NCI-H2171 (cell line): ENCODE measurements around the gene TIAM2.

Experiments used
- DNase-seq: peaks from one replicate; lab custom pipeline; 2025; lab: John Stamatoyannopoulos, UW

The TIAM2 gene

DNA sequence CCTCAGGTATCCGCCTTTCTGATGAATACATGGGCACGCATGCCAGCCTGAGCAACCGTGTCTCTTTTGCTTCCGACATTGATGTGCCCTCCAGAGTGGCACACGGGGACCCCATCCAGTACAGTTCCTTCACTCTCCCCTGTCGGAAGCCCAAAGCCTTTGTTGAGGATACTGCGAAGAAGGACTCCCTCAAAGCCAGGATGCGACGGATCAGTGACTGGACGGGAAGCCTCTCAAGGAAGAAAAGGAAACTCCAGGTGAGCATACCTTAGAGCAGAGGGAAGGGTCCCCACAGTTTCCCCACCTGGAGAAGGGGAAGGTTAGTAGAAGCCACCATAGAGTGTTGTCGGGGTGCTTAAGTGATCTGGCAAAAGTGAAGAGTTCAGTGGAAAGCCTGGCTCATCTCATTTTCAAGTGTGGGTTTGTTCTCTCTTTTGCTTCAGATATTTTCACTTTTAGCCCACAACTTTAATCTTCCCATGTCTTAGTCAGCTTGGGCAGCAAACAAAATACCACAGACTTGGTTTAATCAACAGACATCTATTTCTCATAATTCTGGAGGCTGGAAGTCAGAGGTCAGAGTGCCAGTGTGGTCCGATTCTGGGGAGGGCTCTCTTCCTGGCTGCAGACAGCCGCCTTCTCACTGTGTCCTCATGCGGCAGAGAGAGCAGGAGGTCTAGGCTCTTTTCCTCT is 135.2 kb downstream of the TIAM2 start:
- no peak for DNase-seq

DNA sequence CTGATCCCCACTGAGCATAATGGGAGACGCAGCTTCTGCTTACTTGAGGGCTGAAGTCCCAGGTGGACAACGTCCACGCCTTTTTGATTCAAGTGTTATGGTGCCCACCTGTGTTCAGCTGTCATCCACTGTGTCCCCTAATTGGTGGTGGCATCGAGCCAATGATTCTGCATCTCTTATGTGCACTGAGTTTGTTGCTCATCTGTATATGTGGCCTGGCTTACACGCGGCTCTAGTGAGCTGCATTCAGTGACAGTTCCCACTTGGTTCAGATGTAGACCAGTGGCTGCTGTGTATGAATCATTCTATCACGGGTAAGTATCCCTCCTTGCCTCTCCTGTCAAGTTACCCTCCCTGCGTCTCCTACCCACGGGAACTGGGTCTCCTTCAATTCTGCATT is 137.5 kb downstream of the TIAM2 start:
- no peak for DNase-seq

DNA sequence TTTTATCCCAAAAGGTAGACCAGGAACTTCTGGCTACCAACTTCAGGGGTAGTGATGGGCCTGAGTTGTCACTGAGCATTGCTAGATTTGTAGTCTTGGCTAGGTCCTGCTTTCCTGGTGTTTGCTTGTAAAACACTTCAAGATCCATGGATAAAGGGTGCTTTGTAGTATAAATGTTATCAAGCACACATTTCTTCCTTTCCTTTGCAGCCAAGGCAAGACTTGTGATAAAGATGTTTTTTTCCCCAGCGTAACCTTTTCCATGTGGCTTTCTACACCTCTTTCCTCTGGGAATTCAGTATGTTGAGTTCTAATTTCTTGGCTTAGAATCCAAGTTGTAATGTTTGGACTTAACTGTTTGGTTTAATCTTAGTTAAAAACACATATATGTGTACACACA is 145.9 kb downstream of the TIAM2 start:
- DNase-seq = no peak

DNA sequence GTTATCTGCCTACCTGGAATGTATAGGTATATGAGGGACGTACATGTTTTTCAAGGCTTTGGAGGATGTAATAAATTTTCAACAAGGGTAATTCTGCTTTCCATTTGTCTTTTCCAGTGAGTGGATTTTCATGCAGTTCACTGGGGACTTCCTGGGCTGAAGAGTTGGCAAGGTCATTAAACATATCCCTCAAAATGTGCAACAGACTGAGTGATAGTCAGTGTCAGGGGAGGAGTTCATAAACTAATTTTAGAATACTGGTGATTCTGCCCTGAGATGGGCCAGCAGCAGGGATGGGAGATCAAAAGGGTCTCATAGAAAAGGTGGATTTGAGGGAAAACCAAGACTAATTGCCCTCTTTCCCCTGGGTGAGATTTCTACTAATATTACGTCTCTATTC is 146.4 kb downstream of the TIAM2 start:
- DNase-seq = no peak

DNA sequence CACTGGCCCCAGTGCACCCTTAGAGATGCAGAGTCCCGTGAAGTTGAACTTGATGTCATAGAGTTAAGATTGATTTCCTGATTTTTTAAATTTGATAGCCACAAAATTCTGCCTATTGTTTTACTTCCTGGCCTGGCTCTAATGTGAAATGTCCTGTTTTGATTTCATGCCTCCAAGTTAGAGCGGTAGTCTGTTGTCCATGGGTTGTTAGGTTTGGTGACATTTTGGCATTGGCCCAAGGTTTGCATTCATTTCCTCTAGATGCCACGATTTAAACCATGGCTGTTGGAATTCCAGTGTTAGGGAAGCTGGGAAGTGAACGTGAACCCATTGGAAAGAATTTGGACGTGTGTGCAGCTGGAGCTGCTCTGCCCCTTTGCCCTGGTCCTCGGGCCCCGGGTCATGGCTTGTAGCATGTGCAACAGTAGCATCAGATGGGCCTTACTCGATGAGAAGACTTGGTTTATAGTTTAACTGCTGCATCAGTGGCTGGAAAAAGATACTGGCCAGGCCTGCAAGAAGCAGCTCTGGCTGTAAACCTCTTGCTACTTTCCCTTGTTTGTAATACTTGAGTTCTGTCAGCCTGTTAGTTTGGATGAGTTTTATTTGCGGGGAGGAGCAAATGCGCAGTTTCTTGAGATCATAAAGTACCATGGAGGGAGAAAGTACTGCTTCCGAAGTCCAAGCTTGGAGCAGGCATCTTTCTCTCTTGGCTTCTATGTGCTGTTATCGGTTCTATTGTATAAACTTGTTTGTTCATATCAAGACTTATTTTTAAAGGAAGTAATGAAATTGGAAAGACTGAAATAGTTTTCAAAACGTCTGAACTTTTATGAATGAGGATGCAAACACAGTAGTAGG is 147.3 kb downstream of the TIAM2 start:
- DNase-seq = no peak

DNA sequence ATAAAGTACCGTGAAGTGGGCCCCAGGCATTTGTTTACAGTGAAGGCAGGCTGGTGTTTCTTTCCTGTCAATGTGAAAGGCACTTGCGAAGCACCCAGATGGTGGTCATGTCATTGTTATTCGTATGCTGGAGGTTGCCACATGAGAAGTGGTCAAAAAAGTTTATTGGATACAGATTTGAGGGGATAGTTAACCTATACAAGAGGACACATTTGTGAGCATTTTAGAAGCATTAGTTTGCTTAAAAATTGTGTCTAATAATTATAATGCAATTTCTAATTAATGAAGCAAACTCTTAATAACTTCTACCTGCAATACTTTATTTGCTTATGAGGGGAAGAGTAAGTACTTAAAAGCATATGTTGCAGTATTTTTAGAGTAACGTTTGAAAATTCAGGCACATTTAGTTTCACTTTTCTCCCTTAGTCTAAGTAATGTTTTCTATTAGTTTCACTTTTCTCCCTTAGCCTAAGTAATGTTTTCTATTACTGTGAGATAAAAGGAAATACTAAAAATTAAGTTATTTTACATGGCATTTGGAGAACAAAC is 148.0 kb downstream of the TIAM2 start:
- no peak for DNase-seq

DNA sequence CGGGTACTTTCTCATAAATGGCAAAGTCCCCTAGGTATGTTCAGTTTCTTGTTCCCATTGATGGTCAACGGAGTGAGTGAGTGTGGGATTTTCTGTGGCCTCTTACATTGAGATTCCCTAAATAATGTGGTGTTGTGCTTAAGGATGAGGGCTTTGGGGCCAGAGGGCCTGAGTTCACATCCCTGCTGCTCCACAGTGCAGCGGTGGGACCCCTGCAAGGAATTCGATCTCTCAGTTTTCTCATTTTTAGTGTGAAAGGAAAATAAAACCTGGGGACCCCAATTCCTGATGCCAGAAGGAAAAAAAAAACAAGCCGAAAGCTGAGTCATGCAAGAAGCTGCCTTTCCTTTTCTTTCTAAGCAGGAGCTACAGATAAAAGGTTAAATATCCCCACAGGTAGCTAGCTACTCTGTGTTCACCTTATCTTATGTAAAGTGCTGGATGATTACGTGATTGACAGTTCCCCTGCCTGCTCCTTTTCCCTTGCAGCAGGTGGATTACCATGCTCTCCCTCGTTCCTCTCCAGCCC is 148.5 kb downstream of the TIAM2 start:
- DNase-seq = no peak

DNA sequence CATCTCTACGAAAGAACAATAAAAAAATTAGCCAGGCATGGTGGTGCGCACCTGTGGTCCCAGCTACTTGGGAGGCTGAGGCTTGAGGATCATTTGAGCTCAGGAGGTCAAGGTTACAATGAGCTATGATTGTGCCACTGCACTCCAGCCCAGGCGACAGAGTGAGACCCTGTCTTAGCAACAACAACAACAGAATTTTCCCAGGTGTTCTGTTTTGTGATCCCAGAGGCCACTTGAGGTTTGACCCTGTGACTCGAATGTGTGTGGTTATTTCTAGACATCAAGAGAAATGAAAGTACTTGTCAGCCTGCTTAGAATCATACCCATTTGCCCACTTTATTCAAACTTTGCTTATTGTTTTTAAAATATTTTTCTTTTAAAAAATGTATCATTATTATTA is 151.1 kb downstream of the TIAM2 start:
- DNase-seq = no peak

DNA sequence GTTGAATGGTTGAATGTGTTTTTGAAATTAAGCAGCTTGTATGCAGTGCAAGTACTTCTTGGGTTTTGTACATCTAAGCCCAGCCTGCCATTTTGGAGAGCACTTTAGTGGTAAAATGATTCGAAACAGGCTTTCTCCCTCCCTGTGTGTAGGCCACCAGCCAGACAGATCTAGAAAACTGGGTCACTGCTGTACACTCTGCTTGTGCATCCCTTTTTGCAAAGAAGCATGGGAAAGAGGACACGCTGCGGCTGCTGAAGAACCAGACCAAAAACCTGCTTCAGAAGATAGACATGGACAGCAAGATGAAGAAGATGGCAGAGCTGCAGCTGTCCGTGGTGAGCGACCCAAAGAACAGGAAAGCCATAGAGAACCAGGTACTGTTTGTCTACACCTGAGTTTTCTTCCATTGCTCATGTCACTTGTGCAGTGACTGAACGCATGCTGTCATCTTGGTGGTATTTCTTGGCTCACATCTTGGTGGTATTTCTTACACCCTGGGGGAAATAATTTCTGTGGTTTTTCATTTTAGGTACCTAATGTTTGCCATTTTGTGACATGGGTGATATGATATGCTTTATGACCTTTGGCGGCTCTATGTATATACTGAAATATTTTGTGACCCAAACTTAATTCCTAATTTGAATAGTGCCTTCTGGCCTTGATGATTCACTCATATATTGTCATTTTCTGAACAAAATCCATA is 153.0 kb downstream of the TIAM2 start:
- no peak for DNase-seq

DNA sequence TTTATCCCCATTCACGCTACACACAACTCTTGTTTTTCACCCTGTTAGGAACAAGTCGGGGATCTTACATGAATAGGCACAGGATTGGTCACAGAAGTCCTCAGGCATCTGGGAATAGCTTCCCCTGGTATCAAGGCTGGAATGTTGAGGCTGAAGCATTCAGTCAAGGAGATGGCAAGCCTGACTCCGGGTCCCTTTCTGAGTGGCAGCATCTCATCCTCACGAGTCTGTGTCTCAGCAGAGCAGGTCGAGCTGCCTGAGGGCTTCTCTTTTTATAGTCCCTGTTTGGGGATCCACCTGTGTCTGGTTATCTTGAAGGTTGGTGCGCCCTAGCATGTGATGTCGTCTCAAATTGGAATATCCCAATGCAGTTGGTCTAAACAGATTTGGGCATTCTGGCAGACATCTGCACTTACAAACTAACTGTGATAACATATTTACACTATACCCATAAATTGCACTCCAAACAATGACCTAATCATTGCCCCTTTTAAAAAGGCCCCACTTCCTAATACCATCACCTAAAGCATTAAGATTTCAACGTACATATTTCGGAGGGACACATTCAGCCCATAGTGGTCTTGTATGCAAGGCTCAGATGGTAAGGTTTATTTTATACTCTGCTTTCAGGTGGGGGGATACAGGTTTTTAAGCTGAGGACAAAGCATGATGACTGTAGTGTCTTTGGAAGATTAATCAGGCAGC is 156.0 kb downstream of the TIAM2 start:
- DNase-seq = no peak

DNA sequence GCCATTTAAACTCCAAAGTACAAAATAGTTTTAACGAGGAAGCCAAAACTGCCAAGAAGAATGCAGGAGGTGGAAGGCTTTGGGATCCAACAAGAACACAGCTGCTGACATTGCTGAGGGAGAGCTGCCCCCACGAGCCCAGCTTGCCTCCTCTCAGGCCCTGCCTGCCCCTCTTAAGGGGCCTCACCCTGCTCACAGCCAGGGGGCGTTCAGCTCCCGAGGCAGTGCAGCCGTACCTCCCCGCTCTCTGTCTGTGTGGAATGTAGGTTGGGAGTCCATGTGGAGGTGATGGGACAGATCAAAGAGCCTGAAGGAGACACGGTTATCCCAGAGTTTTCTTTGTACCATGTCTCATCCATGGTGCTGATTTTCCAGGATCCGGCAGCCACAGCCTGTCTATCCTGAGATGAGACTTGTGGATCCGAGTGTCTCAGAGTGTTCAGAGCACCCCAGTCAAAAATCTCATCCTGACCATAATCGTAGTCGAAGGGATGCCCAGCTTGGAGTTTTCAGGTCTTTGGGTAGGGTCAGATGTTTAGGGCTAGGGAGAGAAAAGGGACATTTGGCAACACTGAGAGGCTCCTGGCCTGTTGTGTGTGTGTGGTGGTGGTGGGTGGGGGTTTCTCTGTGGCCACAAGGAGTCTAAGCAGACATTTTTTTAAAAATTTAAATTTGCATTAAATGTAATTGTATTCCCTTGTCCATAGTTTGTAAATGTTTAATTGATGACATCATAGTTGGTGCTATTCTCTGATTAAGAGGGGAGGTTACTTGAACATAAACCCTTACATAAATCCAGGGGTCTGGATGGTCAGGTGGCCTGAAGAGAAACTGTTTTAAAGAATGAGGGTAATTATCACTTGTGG is 157.3 kb downstream of the TIAM2 start:
- no peak for DNase-seq

DNA sequence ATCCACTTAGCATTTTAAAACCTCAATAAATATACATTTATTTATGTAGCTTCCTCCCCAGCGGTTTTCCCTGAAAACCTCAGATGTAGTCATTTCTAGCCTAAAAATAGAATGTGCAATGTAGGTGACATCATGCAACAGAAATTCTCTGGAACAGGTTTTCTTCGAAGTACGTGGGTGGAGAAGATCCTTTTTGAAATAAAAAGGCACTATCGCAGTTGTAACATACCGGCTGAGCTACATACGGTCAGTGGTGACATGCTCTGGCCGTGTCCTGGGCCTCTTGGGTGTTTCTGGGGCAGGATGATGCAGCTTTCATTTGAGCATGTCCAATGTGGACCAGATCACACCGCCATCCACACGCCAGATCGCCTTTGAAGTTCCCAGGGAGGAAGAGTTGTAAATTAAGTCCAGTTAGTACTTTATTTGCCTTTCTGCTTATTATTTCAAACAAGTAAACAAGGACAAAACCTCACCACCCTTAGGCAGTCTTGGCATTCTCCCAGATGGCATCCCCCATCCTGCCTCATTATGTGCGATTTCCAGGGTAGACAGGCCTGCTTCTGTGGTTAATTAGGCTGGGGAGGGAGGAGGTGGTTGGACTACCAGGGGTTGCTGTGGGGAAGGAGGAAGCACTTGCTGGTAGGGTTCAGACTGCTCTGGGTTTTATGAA is 159.2 kb downstream of the TIAM2 start:
- DNase-seq = no peak

DNA sequence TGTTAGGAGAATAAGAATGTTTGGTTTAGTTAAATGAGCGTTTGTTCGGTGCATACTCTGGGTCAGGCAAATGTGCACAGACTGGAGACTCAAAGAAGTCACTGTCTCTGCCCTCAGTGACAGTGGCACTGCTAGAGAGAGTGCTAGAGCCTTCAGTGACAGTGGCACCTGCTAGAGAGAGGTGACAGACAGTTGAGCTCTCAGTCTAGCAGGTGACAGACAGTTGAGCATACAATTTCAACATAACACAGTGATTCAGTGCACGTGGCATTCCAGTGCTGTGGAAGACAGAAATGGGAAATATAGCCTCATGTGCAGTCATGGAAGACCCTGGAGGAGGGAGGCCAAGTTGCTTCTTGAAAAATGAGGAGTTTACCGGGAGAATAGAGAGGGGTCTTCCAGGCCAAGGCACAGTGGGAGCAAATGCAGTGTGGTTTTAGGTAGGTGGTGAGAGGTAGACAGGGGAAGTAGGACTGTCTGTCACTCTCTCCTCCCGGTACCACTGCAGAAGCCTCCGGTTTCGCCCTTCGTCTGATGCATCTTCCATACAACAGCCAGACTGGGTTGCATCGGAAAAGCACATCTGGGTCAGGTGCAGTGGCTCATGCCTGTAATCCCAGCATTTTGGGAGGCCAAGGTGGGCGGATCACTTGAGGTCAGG is 160.8 kb downstream of the TIAM2 start:
- DNase-seq = no peak

DNA sequence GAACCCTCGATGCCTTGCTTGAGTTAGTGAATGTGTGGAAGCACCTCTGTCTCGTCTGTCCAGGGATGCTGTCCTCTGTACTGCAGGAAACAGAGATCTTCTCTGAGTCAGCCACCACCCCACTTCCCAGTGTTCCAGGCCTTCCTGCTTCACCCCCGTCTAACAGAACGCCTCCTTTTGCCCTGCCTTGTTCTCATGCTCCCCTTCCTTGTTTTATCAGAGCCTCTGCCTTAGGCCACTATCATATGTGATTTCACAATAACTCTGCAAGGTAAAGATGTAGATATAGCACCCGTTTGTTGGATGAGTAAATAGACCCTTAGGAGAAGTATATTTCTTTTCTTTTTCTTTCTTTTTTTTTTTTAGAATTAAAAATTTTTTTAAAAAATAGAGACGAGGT is 162.0 kb downstream of the TIAM2 start:
- DNase-seq = no peak

DNA sequence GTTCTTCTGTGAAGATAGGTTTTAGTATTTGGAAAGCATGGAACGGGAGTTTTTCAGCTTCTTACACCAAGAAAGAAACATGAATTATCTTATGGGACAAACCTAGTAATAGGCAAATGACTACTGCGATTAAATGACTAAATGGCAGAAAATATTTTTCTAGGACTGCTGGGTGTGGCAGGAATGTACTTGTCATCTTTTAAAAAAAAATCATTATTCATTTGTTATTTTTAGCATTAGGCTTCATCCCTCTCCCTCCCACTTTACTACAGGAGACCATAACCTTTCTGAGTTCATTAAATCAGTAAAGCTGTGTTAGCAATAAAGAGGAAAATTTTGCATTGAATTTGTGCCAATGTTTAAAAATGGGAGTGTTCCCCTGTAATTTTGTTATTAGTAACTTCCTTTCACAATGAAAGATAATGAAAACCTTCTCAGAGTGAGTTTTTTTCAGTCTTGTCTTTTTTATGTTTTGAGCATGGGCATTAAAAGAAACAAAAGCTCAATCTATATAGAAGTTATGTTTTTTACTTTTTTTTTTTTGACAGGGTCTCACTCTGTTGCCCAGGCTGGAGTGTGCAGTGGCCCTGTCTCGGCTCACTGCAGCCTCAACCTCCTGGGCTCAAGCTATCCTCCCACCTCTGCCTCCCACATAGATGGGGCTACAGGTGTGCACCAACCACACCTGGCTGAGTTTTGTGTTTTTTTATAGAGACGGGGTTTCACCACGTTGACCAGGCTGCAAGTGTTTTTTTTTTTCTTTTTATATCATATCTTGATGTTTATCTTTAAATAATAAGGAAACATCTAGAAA is 163.1 kb downstream of the TIAM2 start:
- no peak for DNase-seq

DNA sequence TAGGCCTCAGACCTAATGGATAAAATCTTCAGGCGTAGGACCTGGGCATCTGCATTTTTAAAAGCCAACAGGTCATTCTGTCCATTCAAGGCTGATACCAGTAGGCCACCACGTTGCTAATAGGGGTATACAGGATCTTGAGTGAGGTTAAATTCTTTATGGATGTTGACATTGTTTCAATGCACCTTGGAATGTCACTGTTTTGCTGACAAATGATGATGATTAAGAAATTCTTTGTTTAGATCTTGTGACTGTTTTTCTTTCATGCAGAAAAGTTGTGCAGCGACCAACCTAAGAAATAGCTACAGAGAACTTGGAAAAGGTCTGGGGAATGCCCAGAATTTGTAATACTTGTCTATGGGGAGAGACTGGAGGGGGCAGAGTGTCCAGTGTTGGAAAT is 167.6 kb downstream of the TIAM2 start:
- DNase-seq = no peak

DNA sequence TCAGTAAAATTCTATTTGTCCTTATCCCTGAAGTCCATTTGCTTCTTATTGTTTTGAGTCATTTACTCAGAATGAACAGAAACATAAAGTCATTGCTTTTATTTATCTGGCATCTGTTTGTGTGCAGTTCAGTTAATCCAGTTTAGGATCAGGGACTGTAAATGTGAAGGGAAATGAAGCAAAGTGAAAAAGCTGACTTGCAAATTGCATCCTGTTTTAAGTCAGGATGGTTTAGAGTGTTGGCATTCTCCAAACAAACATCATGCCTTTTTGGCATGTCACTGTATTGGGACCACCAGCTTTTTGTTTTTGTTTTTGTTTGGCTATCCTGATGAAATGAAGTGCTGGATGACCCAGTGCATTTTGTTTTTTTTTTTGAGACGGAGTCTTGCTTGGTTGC is 168.5 kb downstream of the TIAM2 start:
- DNase-seq = no peak

DNA sequence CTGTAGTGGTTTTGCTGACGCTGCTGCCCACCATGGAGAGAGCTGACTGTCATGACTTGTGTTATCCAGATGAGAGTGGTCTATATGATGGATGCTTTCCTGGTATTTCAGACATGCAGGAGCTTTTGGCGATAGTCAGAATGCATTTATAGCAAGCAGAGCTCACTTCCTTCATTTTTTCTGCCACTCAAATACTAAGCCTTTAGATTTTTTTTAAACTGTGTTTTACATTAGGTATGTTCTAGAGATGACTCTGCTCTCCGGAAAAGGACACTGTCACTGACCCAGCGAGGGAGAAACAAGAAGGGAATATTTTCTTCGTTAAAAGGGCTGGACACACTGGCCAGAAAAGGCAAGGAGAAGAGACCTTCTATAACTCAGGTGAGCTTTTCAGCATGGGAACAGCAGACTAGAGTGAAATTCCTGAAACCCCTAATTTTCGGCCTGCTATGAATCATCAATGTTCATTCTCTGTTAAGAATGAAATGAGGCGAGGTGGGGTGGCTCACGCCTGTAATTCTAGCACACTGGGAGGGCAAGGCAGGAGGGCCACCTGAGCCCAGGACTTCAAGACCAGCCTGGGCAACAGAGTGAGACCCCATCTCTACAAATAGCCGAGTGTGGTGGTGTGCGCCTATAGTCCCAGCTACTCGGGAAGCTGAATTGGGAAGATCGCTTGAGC is 170.1 kb downstream of the TIAM2 start:
- no peak for DNase-seq
